KMS-11 (cell line): Measurements from ENCODE around the gene ZDHHC12.

Experiments used
- H2AFZ ChIP-seq: fragments of 200-600 bp; sonication (generic); 2 replicates; pipeline ENCODE4 v1.6.1; 2016; ENCODE audit warnings: antibody characterized with exemption, mixed run types, low read depth
- H3K27ac ChIP-seq: fragments of 200-600 bp; sonication (generic); 2 replicates; pipeline ENCODE4 v1.6.1; 2016; ENCODE audit warnings: mild to moderate bottlenecking, mixed run types
- H3K27me3 ChIP-seq: fragments of 200-600 bp; sonication (generic); 2 replicates; pipeline ENCODE4 v1.6.1; 2017; ENCODE audit warnings: mild to moderate bottlenecking, low read depth, mixed run types, moderate library complexity; ENCODE audit not compliant: insufficient read depth
- H3K36me3 ChIP-seq: fragments of 200-600 bp; sonication (generic); 2 replicates; pipeline ENCODE4 v1.6.1; 2017; ENCODE audit warnings: mild to moderate bottlenecking, mixed run types; ENCODE audit not compliant: insufficient read depth
- H3K4me1 ChIP-seq: fragments of 200-600 bp; sonication (generic); 2 replicates; pipeline ENCODE4 v1.6.1; 2016; ENCODE audit warnings: mild to moderate bottlenecking, low read depth, mixed run types; ENCODE audit not compliant: poor library complexity, severe bottlenecking
- H3K4me2 ChIP-seq: fragments of 200-600 bp; sonication (generic); 2 replicates; pipeline ENCODE4 v1.7.0; 2016; ENCODE audit warnings: mild to moderate bottlenecking, mixed run types
- H3K4me3 ChIP-seq: fragments of 200-600 bp; sonication (generic); IDR thresholded peaks from 2 replicates; pipeline ENCODE4 v1.6.1; 2017; ENCODE audit warnings: low read depth, low read length, mixed read lengths; ENCODE audit not compliant: insufficient read depth
- H3K79me2 ChIP-seq: fragments of 200-600 bp; sonication (generic); 2 replicates; pipeline ENCODE4 v1.6.1; 2016; ENCODE audit warnings: low read depth, mixed run types; ENCODE audit not compliant: insufficient read depth
- H3K9ac ChIP-seq: fragments of 200-600 bp; sonication (generic); 2 replicates; pipeline ENCODE4 v1.6.1; 2016; ENCODE audit warnings: mild to moderate bottlenecking, mixed run types
- H4K20me1 ChIP-seq: fragments of 200-600 bp; sonication (generic); 2 replicates; pipeline ENCODE4 v1.6.1; 2016; ENCODE audit warnings: mild to moderate bottlenecking, mixed run types; ENCODE audit not compliant: insufficient read depth
- TF ChIP-seq, protein P1 (sequence below): fragments of 200-600 bp; sonication (generic); conservative IDR thresholded peaks from 2 replicates; pipeline ENCODE4 v1.6.1; 2017; ENCODE audit warnings: low read depth, mild to moderate bottlenecking, antibody characterized with exemption, low read length, moderate library complexity, mixed read lengths

The ZDHHC12 gene

DNA sequence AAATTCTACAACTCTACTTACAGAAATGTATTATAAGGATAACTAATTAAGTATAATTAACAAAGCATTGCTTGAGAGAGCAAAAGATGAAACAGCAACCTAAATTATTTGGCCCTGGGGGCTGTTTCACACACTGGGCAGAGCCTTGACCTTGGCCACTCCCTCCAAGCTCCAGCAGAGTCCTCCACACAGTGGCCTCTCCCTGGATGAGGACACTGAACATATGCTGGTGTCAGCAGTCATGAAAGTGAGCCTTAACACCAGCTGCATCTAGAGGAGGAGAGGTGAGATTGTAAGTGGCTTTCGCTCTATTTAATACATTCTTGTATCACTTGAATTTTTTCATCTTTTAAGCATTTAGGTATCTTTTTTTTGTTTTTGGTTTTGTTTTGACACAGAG lies 23.3 kb upstream of the ZDHHC12 start:
- Histone ChIP-seq H2AFZ (no peak overlapping the region), H4K20me1 (no peaks in the 10 kb centered on the region), H3K4me1 (no peaks in the 10 kb centered on the region), H3K36me3 (no peaks in the 10 kb centered on the region), H3K9ac (no peak overlapping the region), H3K27ac (no peak overlapping the region), H3K27me3 (no peaks in the 10 kb centered on the region), H3K4me3 (no peak overlapping the region), H3K79me2 (no peaks in the 10 kb centered on the region), H3K4me2 (no peak overlapping the region)
- TF ChIP-seq, protein P1, sequence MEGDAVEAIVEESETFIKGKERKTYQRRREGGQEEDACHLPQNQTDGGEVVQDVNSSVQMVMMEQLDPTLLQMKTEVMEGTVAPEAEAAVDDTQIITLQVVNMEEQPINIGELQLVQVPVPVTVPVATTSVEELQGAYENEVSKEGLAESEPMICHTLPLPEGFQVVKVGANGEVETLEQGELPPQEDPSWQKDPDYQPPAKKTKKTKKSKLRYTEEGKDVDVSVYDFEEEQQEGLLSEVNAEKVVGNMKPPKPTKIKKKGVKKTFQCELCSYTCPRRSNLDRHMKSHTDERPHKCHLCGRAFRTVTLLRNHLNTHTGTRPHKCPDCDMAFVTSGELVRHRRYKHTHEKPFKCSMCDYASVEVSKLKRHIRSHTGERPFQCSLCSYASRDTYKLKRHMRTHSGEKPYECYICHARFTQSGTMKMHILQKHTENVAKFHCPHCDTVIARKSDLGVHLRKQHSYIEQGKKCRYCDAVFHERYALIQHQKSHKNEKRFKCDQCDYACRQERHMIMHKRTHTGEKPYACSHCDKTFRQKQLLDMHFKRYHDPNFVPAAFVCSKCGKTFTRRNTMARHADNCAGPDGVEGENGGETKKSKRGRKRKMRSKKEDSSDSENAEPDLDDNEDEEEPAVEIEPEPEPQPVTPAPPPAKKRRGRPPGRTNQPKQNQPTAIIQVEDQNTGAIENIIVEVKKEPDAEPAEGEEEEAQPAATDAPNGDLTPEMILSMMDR = no peak

- TF ChIP-seq, protein P1 = no peak
- Histone ChIP-seq H3K9ac (no peak overlapping the region), H3K27ac (no peak overlapping the region), H3K4me2 (no peak overlapping the region), H3K27me3 (no peaks in the 10 kb centered on the region), H2AFZ (no peak overlapping the region), H3K4me3 (no peak overlapping the region), H3K36me3 (no peaks in the 10 kb centered on the region), H3K79me2 (no peaks in the 10 kb centered on the region), H4K20me1 (no peaks in the 10 kb centered on the region), H3K4me1 (no peaks in the 10 kb centered on the region)
Measured at GRCh38 chr9:128743421-128743820, 19.5 kb upstream of the ZDHHC12 start.

DNA sequence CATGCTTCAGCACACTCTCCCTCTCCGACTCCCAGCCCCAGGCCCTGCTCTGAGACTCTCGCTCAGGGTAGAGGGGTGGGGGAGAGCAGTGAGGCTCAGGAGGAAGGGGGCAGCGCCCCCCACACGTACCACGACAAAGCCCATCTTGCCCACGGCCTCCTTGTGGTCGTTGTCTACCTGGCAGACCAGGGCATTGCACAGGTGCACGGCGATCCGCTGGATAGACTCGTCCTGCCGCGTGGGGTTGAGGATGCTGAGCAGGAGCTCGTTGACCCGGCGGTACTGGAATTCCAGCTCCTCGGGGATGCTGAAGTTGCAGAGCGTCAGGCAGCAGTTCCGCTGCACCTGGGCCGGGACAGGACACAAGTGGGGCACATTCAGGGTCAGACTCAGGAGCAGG lies 18.5 kb upstream of the ZDHHC12 start:
- H3K27me3 ChIP-seq = no peaks in the 10 kb centered on the region
- H3K27ac ChIP-seq = no peak overlapping the region
- TF ChIP-seq, protein P1 = no peak
- no peak overlapping the region for H3K9ac ChIP-seq
- H3K36me3 ChIP-seq = no peaks in the 10 kb centered on the region
- no peak overlapping the region for H2AFZ ChIP-seq
- H3K4me1 ChIP-seq = no peaks in the 10 kb centered on the region
- H3K4me2 ChIP-seq = no peak overlapping the region
- H4K20me1 ChIP-seq = no peaks in the 10 kb centered on the region
- no peaks in the 10 kb centered on the region for H3K79me2 ChIP-seq
- no peak overlapping the region for H3K4me3 ChIP-seq

DNA sequence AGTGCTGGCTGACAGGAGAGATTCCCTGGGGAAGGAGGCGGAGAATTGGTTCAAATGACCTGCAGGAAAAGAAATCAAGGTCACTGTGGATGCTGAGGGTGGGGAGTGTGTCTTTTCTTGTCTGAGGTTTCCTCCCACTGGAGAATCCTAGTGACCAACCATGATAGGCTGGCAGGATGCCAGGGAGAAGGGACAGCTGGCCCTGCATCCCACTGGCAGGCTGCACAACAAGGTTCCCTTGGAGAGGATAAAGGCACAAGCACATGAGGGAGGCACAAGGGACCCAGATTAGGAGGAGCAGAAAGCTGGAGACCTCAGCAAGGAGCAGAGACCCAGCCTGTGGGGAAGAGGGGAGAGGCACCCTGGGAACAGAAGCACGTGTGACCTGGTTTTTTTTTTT lies 11.4 kb upstream of the ZDHHC12 start:
- Histone ChIP-seq H3K36me3 (no peaks in the 10 kb centered on the region), H3K9ac (no peak overlapping the region), H3K27ac (no peak overlapping the region), H3K79me2 (no peaks in the 10 kb centered on the region), H4K20me1 (no peaks in the 10 kb centered on the region), H3K27me3 (no peaks in the 10 kb centered on the region), H2AFZ (no peak overlapping the region), H3K4me2 (no peak overlapping the region), H3K4me1 (peaks cover 5% of the 10 kb centered on the region), H3K4me3 (no peak overlapping the region)
- TF ChIP-seq, protein P1 = no peak
